Keratinocyte (primary cell): ENCODE results near the gene KCNN2.

Source experiments
- CTCF ChIP-seq, 3 experiments: IDR thresholded peaks in 1 of 3; conservative IDR thresholded peaks in 1 of 3; optimal IDR thresholded peaks in 1 of 3; 2 replicates in 2 of 3; 3 replicates in 1 of 3; pipeline versions ENCODE3 to v1.5.1; 2011; ENCODE audit warnings: low read length in 3 of 3, mild to moderate bottlenecking in 3 of 3, moderate library complexity in 2 of 3, control low read depth in 1 of 3, inconsistent platforms in 1 of 3; ENCODE audit not compliant: insufficient read depth in 2 of 3; ENCODE audit errors: extremely low read depth in 1 of 3
- EZH2 ChIP-seq: IDR thresholded peaks from one replicate; pipeline ENCODE4 v1.6.1; 2012; ENCODE audit warnings: inconsistent platforms, mild to moderate bottlenecking, low read length, moderate library complexity

- TF ChIP-seq CTCF (optimal IDR thresholded peaks at IDR 0.05 in 1 of 3, IDR thresholded peaks at IDR 0.05 in 1 of 3, conservative IDR thresholded peaks at IDR 0.05 in 1 of 3; ENCODE audit: extremely low read depth in 1 of 3, insufficient read depth in 2 of 3, low read length in 3 of 3) (no peak), EZH2 (no peak)
Measured at GRCh38 chr5:114390431-114390830, 28.6 kb downstream of the KCNN2 start.
